HCT116 (cell line): ENCODE results near the gene HSPB8. TPM values are rescaled to one million over a fixed set of nuclear protein-coding genes. Genes with fewer than 3 reads are reported as not detected.

Experiments used
- ATAC-seq: fragments of 200-7000 bp; cut with Tn5 transposase; 2 replicates; pipeline ENCODE4 v1.9.1; 2020; ENCODE audit warnings: mild to moderate bottlenecking, moderate library complexity
- BruUV-seq: library from RNA; stranded (reverse); fragments of 400-500 nt; replicated peaks from 2 replicates; lab custom pipeline; 2021; lab: Mats Ljungman, UMichigan
- CTCF ChIA-PET: fragments of 300-600 bp; sonication (Branson Sonifier 250); formaldehyde crosslinking; loops from one replicate; lab custom pipeline; 2021; ENCODE audit warnings: antibody characterized with exemption; lab: Charles Lee
- POLR2A ChIA-PET: fragments of 300-600, 350-600 bp; sonication (Branson Sonifier 250); formaldehyde crosslinking; loops from one replicate; lab custom pipeline; 2021; ENCODE audit warnings: antibody characterized with exemption; lab: Charles Lee
- RAD21 ChIA-PET, 2 experiments: fragments of 300-600 bp; sonication (Branson Sonifier 250); formaldehyde crosslinking; loops; one replicate each; lab custom pipeline; 2023; ENCODE audit warnings: low total read pairs in 2 of 2; ENCODE audit not compliant: uncharacterized antibody in 2 of 2, unreplicated experiment in 2 of 2, low non-redundant PET in 1 of 2; lab: Charles Lee
- DNase-seq: peaks from one replicate; pipeline ENCODE4 v3.0.0-alpha.2; 2010; ENCODE audit warnings: low read depth, low spot score
- H2AFZ ChIP-seq: fragments of 200-600 bp; shearing (Covaris generic), sonication (generic); 2 replicates; pipeline ENCODE4 v1.6.1; 2017; ENCODE audit warnings: low read depth, mixed run types, mixed read lengths, antibody characterized with exemption, low read length; ENCODE audit not compliant: poor library complexity, severe bottlenecking
- H3K27ac ChIP-seq: 2 replicates; pipeline ENCODE4 v1.5.1; 2012; ENCODE audit warnings: low read depth, low read length
- H3K27me3 ChIP-seq: fragments of 200-600 bp; sonication (generic); 2 replicates; pipeline ENCODE4 v1.6.1; 2016; ENCODE audit warnings: mixed run types, low read length, mixed read lengths; ENCODE audit not compliant: insufficient read depth
- H3K36me3 ChIP-seq, 2 experiments: fragments of 200-500 bp in 1 of 2; fragments of 200-600 bp in 1 of 2; sonication (Bioruptor generic) in 1 of 2; sonication (generic) in 1 of 2; 2 replicates each; pipeline versions ENCODE4 v1.5.1 to v1.6.1; 2014 to 2016; ENCODE audit warnings: low read length in 2 of 2, inconsistent platforms in 1 of 2, mixed read lengths in 1 of 2, mixed run types in 1 of 2; ENCODE audit not compliant: insufficient read depth in 2 of 2, control insufficient read depth in 1 of 2
- H3K4me1 ChIP-seq, 2 experiments: fragments of 200-600 bp in 1 of 2; sonication (generic) in 1 of 2; 2 replicates each; pipeline versions ENCODE4 v1.5.1 to v1.6.1; 2012 to 2017; ENCODE audit warnings: low read length in 2 of 2, inconsistent platforms in 1 of 2, mild to moderate bottlenecking in 1 of 2, mixed read lengths in 1 of 2, mixed run types in 1 of 2, moderate library complexity in 1 of 2; ENCODE audit not compliant: insufficient read depth in 2 of 2, control insufficient read depth in 1 of 2
- H3K4me2 ChIP-seq: fragments of 200-600 bp; sonication (generic); 2 replicates; pipeline ENCODE4 v1.6.1; 2017; ENCODE audit warnings: mixed run types, low read length, mixed read lengths
- H3K4me3 ChIP-seq, 2 experiments: fragments of 200-600 bp in 1 of 2; sonication (generic) in 1 of 2; replicated peaks in 1 of 2; 2 replicates each; pipeline ENCODE4 v1.5.1; 2011 to 2016; ENCODE audit warnings: low read length in 2 of 2, control low read depth in 1 of 2, low read depth in 1 of 2, mild to moderate bottlenecking in 1 of 2, mixed read lengths in 1 of 2, mixed run types in 1 of 2
- H3K79me2 ChIP-seq: fragments of 200-600 bp; sonication (generic); 2 replicates; pipeline ENCODE4 v1.6.1; 2017; ENCODE audit warnings: mild to moderate bottlenecking, mixed run types, low read length, moderate library complexity, mixed read lengths; ENCODE audit not compliant: insufficient read depth
- H3K9ac ChIP-seq: fragments of 200-600 bp; sonication (generic); 2 replicates; pipeline ENCODE4 v1.6.1; 2016; ENCODE audit warnings: low read length, mixed read lengths
- H3K9me2 ChIP-seq: fragments of 200-600 bp; sonication (generic), shearing (Covaris generic); 2 replicates; pipeline ENCODE4 v1.6.1; 2017; ENCODE audit warnings: mixed run types, mild to moderate bottlenecking, moderate library complexity; ENCODE audit not compliant: insufficient read depth
- H3K9me3 ChIP-seq, 2 experiments: fragments of 200-500 bp in 1 of 2; fragments of 200-600 bp in 1 of 2; sonication (Bioruptor generic) in 1 of 2; sonication (generic) in 1 of 2; 2 replicates each; pipeline ENCODE4 v1.6.1; 2014 to 2017; ENCODE audit warnings: low read length in 2 of 2, mixed read lengths in 2 of 2, inconsistent platforms in 1 of 2, low read depth in 1 of 2, mild to moderate bottlenecking in 1 of 2, mixed run types in 1 of 2, moderate library complexity in 1 of 2; ENCODE audit not compliant: control insufficient read depth in 1 of 2, insufficient read depth in 1 of 2
- H4K20me1 ChIP-seq: fragments of 200-600 bp; sonication (generic), shearing (Covaris generic); 2 replicates; pipeline ENCODE4 v1.6.1; 2017; ENCODE audit warnings: mixed run types, mild to moderate bottlenecking, moderate library complexity; ENCODE audit not compliant: insufficient read depth
- CBX3 ChIP-seq: IDR thresholded peaks from 2 replicates; pipeline ENCODE4 v1.6.1; 2012; ENCODE audit warnings: low read depth
- CEBPB ChIP-seq: IDR thresholded peaks from 2 replicates; pipeline ENCODE4 v1.6.1; 2012; ENCODE audit warnings: low read depth
- EGR1 ChIP-seq: IDR thresholded peaks from 2 replicates; pipeline ENCODE4 v1.6.1; 2012; ENCODE audit warnings: low read depth
- EZH2 ChIP-seq: fragments of 200-600 bp; sonication (generic); IDR thresholded peaks from 2 replicates; pipeline ENCODE4 v1.6.1; 2017; ENCODE audit warnings: antibody characterized with exemption, mixed run types
- EZH2phosphoT487 ChIP-seq: fragments of 200-600 bp; IDR thresholded peaks from 2 replicates; pipeline ENCODE4 v1.6.1; 2018; ENCODE audit warnings: antibody characterized with exemption, borderline replicate concordance
- FOSL1 ChIP-seq: IDR thresholded peaks from 2 replicates; pipeline ENCODE4 v1.6.1; 2012; ENCODE audit warnings: low read depth
- JUND ChIP-seq: IDR thresholded peaks from 2 replicates; pipeline ENCODE4 v1.6.1; 2012
- POLR2AphosphoS5 ChIP-seq: IDR thresholded peaks from 2 replicates; pipeline ENCODE4 v1.6.1; 2011; ENCODE audit warnings: mild to moderate bottlenecking, low read depth, low read length, moderate library complexity
- RAD21 ChIP-seq: IDR thresholded peaks from 2 replicates; pipeline ENCODE4 v1.6.1; 2012; ENCODE audit warnings: low read depth, mild to moderate bottlenecking
- SIN3A ChIP-seq: IDR thresholded peaks from 2 replicates; pipeline ENCODE4 v1.6.1; 2012; ENCODE audit warnings: low read depth
- SP1 ChIP-seq: IDR thresholded peaks from 2 replicates; pipeline ENCODE4 v1.6.1; 2012; ENCODE audit warnings: low read depth
- SRF ChIP-seq: IDR thresholded peaks from 2 replicates; pipeline ENCODE4 v1.6.1; 2012; ENCODE audit warnings: low read depth
- YY1 ChIP-seq: IDR thresholded peaks from 2 replicates; pipeline ENCODE4 v1.6.1; 2011; ENCODE audit warnings: low read length, low read depth, moderate library complexity, mild to moderate bottlenecking; ENCODE audit not compliant: insufficient replicate concordance; ENCODE audit errors: extremely low read depth
- ZFX ChIP-seq: fragments of 450-650 bp; IDR thresholded peaks from 2 replicates; pipeline ENCODE4 v1.6.1; 2017
- intact Hi-C: fragments of 100-400 bp; cut with micrococcal nuclease; formaldehyde crosslinking; loops from 2 replicates; pipeline ENCODE4 v1.10.0; 2022
- total RNA-seq: library from RNA; stranded (reverse); gene quantifications from one replicate; pipeline ENCODE4 v1.2.1, GENCODE V29; 2021; ENCODE audit not compliant: unreplicated experiment
- TF ChIP-seq, protein P1 (sequence below), 3 experiments: fragments of 200-600 bp in 1 of 3; sonication (generic) in 1 of 3; IDR thresholded peaks in 2 of 3; conservative IDR thresholded peaks in 1 of 3; 2 replicates each; pipeline ENCODE4 v1.5.1; 2012 to 2017; ENCODE audit warnings: low read depth in 2 of 3, low read length in 2 of 3, antibody characterized with exemption in 1 of 3, borderline replicate concordance in 1 of 3, control low read depth in 1 of 3, mild to moderate bottlenecking in 1 of 3, mixed read lengths in 1 of 3, mixed run types in 1 of 3, moderate library complexity in 1 of 3; ENCODE audit not compliant: insufficient read depth in 1 of 3
- TF ChIP-seq, protein P2 (sequence below): IDR thresholded peaks from 2 replicates; pipeline ENCODE4 v1.6.1; 2011; ENCODE audit warnings: mild to moderate bottlenecking, low read length, moderate library complexity; ENCODE audit not compliant: insufficient replicate concordance; ENCODE audit errors: extremely low read depth
- TF ChIP-seq, protein P3 (sequence below): IDR thresholded peaks from 2 replicates; pipeline ENCODE4 v1.6.1; 2012
- TF ChIP-seq, protein P4 (sequence below): IDR thresholded peaks from 2 replicates; pipeline ENCODE4 v1.6.1; 2012

HSPB8 gene
- total RNA-seq, 1 experiment from 2014 or later = 3.5 TPM

DNA sequence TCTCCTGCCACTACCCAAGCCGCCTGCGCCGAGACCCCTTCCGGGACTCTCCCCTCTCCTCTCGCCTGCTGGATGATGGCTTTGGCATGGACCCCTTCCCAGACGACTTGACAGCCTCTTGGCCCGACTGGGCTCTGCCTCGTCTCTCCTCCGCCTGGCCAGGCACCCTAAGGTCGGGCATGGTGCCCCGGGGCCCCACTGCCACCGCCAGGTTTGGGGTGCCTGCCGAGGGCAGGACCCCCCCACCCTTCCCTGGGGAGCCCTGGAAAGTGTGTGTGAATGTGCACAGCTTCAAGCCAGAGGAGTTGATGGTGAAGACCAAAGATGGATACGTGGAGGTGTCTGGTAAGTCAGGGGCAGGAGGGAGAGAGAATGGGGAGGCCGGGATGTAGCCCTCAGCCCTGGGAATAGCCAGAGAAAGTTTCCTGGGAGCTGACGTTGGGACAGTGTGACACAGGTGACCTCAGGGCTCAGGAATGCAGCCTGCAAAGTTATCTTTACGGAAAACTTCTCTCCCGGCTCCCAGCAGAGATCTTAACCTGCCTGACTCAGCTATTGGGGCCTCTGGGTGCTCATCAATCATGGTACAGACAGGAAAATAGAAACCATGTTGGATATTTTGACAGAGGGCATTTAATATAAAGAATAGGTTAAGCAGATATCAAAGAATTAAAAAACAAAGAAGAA is 747 bp downstream of the HSPB8 start:
- peaks cover 45 to 56% of the 10 kb centered on the region in 2 experiments for H3K4me1 ChIP-seq
- ChIA-PET RAD21 (no interaction called here), POLR2A (interaction anchor here (1.1 to 1.4 kb wide), 2 partner anchors 9 to 16 kb away, joined by 3 read pairs; no protein-coding TSS in a partner anchor), CTCF (interaction anchor here (1.8 kb wide), 1 partner anchor 23 kb away, joined by 4 read pairs; no protein-coding TSS in a partner anchor)
- intact Hi-C loops = no loop called here
- peak overlapping the region; percentile 41 to 54 for H3K4me3 ChIP-seq
- no peaks in the 10 kb centered on the region for H4K20me1 ChIP-seq
- peak; percentile 64 for ATAC-seq
- H3K79me2 ChIP-seq = no peaks in the 10 kb centered on the region
- peak overlapping the region; percentile 54 for H3K9ac ChIP-seq
- H3K36me3 ChIP-seq = no peaks in the 10 kb centered on the region
- no TSS peak for BruUV-seq
- peak overlapping the region; percentile 90 for H3K4me2 ChIP-seq
- H3K9me2 ChIP-seq = no peaks in the 10 kb centered on the region
- no peaks in the 10 kb centered on the region for H3K9me3 ChIP-seq
- no peaks in the 10 kb centered on the region for H3K27me3 ChIP-seq
- peak overlapping the region; percentile 68 for H2AFZ ChIP-seq
- DNase-seq = peak; percentile 57
- H3K27ac ChIP-seq = peak overlapping the region; percentile 46
- no peak for TF ChIP-seq ZFX
- TF ChIP-seq FOSL1 = peak; percentile 65
- TF ChIP-seq, protein P1, sequence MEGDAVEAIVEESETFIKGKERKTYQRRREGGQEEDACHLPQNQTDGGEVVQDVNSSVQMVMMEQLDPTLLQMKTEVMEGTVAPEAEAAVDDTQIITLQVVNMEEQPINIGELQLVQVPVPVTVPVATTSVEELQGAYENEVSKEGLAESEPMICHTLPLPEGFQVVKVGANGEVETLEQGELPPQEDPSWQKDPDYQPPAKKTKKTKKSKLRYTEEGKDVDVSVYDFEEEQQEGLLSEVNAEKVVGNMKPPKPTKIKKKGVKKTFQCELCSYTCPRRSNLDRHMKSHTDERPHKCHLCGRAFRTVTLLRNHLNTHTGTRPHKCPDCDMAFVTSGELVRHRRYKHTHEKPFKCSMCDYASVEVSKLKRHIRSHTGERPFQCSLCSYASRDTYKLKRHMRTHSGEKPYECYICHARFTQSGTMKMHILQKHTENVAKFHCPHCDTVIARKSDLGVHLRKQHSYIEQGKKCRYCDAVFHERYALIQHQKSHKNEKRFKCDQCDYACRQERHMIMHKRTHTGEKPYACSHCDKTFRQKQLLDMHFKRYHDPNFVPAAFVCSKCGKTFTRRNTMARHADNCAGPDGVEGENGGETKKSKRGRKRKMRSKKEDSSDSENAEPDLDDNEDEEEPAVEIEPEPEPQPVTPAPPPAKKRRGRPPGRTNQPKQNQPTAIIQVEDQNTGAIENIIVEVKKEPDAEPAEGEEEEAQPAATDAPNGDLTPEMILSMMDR (IDR thresholded peaks at IDR 0.05 in 2 of 3, conservative IDR thresholded peaks at IDR 0.05 in 1 of 3; ENCODE audit: borderline replicate concordance in 1 of 3, insufficient read depth in 1 of 3, low read depth in 2 of 3, low read length in 2 of 3) = no peak
- TF ChIP-seq POLR2AphosphoS5 = no peak; the same call in 1 of the 2 replicates
- no peak for TF ChIP-seq SRF
- TF ChIP-seq EGR1 = no peak
- TF ChIP-seq, protein P2, sequence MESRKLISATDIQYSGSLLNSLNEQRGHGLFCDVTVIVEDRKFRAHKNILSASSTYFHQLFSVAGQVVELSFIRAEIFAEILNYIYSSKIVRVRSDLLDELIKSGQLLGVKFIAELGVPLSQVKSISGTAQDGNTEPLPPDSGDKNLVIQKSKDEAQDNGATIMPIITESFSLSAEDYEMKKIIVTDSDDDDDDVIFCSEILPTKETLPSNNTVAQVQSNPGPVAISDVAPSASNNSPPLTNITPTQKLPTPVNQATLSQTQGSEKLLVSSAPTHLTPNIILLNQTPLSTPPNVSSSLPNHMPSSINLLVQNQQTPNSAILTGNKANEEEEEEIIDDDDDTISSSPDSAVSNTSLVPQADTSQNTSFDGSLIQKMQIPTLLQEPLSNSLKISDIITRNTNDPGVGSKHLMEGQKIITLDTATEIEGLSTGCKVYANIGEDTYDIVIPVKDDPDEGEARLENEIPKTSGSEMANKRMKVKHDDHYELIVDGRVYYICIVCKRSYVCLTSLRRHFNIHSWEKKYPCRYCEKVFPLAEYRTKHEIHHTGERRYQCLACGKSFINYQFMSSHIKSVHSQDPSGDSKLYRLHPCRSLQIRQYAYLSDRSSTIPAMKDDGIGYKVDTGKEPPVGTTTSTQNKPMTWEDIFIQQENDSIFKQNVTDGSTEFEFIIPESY = no peak
- no peak for TF ChIP-seq CEBPB
- TF ChIP-seq SP1 = peak; percentile 55
- peak; percentile 80 for TF ChIP-seq JUND
- no peak for TF ChIP-seq RAD21
- TF ChIP-seq, protein P3, sequence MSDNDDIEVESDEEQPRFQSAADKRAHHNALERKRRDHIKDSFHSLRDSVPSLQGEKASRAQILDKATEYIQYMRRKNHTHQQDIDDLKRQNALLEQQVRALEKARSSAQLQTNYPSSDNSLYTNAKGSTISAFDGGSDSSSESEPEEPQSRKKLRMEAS = 0 out of 2 replicates have a peak, but pooled peaks have one; percentile 7
- TF ChIP-seq, protein P4, sequence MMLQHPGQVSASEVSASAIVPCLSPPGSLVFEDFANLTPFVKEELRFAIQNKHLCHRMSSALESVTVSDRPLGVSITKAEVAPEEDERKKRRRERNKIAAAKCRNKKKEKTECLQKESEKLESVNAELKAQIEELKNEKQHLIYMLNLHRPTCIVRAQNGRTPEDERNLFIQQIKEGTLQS = no peak; the same call in 1 of the 2 replicates
- no peak for TF ChIP-seq CBX3
- TF ChIP-seq EZH2 = no peak
- TF ChIP-seq SIN3A = no peak
- TF ChIP-seq EZH2phosphoT487 = no peak
- TF ChIP-seq YY1 = no peak
